ENCODE results near the gene CYFIP1.

CYFIP1 gene

DNA sequence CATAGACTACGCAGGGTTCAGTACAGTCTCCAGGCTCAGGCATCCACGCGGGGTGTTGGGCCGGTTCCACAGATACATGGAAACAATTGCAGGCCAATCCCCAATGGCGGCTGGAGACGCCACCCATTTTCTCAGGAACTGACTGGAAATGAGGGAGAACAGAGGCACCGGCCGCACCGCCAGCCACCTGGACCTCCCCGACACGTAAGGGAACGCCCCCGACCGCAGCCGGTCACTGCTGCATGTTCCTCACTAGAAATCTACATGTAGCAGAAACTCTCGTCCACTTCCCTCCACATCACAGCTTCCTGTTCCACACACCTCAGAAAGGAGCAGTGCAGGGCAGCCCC, 29.2 kb downstream of the CYFIP1 start:
- in situ Hi-C loops (cut with HindIII; ENCODE audit: low sequenced_read_pairs), result no loop called here

DNA sequence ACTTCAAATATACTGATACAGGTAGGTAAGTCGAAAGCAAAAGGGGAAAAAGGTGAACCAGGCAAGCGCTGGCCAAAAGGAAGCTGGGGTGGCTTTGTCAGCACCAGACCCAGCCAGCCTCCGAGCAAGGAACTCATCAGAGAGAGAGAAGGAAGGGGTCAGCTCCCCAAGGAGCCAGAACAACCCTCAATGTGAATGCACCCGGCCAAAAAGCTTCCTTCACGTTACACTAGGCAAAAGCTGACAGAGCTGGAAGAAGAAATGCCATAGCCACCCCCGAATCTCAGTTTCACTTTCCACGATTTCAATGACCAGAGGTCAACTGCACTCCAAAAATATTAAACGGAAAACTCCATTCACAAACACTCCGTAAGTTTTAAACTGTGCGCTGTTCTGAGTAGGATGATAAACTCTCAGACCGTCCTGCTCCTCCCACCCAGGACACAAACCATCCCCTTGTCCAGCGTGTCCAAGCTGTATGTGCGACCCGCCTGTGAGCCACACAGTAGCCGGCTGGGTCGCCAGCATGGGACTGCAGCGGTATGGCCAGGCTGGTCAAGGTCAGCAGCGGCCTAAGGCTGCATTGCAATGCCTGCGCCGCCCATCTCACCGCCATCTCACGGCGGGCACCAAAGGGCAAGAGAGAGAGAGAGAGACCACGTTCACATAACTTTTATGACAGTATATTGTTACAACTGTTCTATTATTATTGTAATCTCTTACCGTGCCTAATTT, 29.7 kb downstream of the CYFIP1 start:
- in situ Hi-C loops (cut with HindIII; ENCODE audit: low sequenced_read_pairs), result no loop called here

DNA sequence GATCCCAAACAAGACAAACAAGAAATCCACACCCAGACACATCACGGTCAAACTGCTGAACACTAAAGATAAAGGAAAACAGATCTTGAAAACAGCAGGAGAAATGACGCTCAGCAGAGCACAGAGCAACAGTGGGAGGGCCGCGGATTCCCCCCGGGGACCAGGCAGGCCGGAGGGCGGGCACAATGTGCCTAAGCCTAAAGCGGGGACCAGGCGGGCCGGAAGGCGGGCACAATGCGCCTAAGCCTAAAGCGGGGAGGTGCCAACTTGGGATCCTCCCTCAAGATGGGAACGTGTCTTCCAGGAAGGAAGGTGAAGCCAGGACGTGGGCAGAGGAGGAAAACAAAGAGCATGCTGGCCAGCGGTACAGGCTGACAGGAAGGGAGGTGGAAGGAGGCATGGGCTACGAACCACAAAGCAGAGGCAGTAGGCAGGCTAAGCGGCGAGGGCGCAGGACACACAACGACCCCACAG, 31.1 kb downstream of the CYFIP1 start:
- in situ Hi-C loops (cut with HindIII; ENCODE audit: low sequenced_read_pairs), result no loop called here

DNA sequence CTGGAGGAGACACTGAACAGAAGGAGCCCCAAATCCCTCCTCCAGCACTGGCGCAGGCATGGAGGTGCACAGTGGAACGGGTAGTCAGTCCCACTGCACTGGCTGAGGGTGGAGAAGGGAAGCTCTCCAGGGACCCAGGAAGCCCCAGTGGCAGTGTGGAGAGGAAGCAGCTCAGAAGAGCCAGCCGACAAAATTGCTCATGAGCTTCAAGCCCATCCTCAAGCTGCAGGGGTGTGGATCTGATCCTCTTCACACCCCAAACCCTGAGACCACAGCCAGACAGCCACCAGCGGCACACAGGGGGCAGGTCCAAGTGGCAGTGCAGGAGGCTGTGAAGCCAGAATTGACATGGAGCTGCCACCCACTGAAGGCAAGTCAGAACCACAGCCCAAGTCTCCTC, 32.1 kb downstream of the CYFIP1 start:
- in situ Hi-C loops (cut with HindIII; ENCODE audit: low sequenced_read_pairs), result no loop called here

DNA sequence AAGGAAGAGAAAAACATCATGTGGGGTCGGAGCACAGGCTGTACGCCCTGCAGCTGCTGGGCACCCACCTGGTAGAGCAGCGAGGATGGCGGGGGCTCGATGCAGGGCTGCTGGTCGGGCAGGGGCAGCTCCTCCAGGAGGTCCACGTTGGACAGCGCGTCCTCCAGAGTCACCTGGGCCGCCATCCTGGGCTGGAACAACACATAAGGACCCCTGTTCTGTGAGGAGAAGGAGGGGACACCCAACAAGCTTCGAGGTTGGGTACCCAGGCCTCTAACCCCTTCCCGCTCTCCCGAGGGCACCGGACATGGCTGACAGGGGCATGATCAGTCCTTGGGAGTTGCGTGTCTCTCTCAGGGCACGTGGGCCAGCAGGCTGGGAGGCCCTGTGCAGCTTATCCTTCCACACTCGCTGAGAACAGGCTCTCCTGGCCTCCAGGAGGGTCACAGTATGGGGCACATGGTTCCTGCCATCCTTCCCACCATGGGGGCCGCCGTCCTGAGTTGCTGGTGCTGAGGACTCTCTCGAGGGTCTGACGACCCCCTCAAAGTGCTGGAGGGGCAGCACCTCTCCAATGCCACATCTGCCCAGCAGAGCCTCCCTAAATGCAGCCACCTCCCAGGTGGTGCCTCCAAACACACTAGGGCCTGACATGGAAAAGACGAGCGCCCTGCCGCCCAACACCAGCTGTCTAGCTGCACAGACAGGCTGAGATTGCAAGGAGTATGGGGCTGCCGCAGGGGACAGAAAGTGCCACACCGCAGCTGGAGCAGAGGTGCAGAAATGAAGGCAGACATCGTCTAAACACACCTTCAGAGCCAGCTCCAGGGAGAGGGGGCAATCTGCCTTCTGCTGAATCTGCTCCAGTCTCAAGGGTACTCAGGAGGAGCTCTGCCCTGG, 32.8 kb downstream of the CYFIP1 start:
- in situ Hi-C loops (cut with HindIII; ENCODE audit: low sequenced_read_pairs), result no loop called here

DNA sequence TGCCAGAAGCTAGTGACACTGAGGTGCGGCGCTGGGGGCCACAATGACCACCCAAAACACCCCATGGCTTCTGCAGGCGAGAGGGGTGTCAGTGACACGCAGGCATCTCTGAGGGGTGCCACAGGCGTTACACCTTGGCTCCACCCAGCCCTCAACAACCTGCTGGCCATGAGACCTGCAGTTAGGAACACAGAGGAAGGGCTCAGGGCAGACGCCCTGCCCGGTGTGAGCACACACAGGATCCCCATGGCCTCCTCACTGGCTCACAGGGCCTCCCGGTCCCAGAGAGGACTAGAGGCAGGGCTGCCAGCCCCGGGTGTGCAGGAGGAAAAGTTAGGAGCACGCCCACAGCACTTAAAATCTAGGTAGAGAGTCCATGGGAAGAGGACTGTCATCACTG, 35.1 kb downstream of the CYFIP1 start:
- in situ Hi-C loops (cut with HindIII; ENCODE audit: low sequenced_read_pairs), result no loop called here

DNA sequence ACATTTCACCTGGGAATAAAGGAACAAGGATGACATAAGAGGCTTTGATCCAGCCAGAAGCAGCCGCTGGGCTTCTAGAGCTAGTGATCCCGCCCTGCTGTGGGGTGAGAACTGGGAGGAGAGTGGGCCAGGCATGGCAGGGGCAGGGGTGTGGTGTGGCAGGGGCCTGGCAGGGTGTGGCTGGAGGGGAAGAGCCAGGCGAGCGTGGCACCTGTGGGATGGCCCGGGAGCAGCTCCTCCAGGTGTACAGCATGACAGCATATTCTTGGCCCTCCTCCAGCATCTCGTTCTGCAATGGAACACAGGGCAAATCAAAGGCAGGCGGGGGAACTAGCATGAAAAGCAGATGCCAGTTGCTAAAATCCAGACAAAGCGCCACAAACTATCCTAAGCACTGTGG, 35.5 kb downstream of the CYFIP1 start:
- in situ Hi-C loops (cut with HindIII; ENCODE audit: low sequenced_read_pairs), result no loop called here

DNA sequence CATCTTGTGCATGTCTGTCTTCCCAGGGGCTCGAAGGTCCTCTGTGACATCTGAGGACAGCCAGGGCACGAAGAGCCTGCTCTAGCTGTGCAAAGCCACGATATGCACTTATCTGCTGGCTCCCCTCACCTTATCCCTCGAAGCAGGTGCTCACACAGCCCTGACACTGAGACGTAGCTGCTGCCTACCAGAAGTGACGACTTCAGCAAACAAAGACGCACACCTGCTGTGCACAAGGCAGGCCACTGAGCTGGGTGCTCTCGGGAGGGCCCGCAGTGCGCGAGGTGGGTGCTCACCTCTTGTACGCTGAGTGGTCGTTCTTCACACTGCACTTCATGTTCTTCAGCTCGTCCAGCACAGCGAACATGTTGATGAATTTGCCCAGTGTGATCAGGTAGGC, 37.3 kb downstream of the CYFIP1 start:
- in situ Hi-C loops (cut with HindIII; ENCODE audit: low sequenced_read_pairs), result no loop called here

DNA sequence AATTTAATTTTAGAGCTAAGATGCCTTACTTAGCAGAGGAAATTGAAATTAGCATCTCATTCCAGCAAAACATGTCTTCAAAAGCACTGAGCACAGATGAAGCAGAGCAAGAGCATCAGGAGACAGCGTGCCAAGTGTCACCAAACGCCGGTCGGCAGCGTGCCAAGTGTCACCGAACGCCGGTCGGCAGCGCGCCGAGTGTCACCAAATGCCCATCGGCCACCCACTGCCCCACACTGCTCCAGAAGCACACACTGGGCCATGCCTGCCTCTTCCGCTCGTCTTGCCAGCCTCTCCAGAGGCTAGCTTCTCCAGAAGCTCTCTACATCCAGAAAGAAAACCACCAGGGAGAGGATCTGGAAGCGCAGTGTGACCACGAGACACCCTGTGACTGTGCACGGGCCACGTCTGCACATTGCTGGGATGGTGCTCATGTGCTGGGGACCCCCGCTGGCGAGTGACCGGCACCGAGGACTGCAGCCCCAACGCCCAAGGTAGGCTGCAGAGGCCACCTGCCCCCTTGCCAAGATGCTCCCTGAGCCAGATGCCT, 37.8 kb downstream of the CYFIP1 start:
- in situ Hi-C loops (cut with HindIII; ENCODE audit: low sequenced_read_pairs), result no loop called here

DNA sequence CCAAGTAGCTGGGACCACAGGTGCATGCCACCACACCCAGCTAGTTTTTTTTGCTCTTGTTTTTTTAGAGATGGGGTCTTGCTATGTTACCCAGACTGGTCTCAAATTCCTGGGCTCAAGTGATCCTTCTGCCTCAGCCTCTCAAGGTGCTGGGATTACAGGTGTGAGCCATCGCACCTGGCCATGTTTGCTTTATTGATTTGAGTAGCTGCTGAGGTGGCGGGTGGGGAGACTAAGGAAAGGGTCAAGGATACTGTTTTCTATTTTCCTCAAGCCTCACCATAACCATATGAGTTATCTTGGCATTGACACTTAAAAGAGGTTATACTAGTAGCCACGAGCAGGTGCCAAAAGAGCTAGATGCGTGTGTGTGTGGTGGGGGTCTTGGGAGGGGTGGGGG, 39.0 kb downstream of the CYFIP1 start:
- in situ Hi-C loops (cut with HindIII; ENCODE audit: low sequenced_read_pairs), result no loop called here

DNA sequence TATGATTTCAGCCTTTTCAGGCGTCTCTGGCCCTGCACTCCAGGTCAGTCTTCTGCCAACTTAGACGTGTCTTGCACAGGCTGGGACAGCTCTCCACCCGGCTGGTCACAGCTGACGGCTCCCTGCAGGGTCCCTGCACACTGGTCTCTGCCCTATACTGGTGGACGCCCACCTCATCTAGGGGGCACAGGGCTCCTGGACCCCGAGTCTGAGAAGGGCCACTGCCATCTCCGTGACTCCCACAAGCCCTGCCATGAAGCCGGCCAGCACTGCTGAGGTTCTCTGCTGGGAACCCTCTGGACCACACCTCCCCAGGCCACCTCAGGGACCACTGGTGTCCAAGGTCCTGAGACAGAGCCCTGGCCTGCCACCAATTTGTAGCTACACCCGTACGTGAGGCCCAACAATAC, 40.5 kb downstream of the CYFIP1 start:
- in situ Hi-C loops (cut with HindIII; ENCODE audit: low sequenced_read_pairs), result no loop called here

DNA sequence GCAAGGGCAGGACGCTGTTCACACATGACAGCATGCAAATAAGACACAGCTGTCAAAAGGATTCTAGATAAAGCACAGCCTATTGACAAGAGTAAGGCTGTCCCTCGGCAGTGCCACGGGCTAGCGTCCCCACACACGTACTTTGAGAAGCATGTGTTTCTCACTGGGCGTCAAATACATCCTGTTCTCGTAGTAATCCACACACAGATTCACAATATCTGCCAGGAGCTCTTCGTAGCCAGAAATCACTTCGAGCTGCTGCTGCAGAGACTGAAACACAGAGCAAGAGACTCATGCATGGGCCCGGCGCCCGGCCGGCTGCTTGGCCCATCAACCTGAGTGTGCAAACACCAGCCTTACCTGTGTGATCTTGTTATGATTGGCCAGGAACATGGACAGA, 41.1 kb downstream of the CYFIP1 start:
- in situ Hi-C loops (cut with HindIII; ENCODE audit: low sequenced_read_pairs), result no loop called here

DNA sequence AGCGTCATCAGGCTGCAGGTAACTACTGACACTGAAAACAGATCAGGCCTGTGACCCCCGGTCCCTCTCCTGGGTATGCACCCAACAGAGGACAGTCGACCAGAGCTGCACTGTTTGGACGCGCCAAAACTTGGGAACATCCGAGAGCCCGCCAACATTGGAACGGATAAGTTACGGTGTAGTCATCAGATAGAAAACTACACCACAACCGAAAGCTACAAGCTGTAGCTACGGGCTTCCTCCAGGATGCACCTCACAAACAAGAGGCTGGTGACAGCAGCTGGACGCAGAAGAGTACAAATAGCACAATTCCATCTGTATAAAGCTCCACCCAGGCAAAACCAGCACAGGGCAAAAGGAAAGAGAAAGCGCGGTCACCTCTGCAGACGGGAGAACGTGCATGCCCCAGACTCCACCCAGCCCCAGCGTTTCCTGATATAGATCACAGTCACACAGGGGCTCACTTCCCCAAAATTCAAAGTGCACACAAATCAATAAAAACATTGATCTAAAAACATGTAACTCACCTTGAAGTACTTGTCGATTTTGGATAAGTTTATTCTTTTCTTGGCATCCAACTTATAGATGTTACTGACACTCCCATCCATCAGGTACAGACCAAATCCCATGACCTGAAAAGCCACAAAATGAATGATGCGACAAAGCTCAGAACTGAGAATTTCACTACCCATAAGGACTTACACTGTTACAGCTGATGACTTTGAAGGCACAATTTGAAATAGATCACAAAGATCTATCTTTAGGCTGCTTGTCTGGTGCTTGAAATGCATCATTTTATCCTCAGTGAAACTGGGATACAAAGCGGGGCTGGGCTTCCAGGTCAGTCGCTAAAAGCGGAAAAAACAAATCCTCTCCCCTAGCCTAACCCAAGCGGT, 43.3 kb downstream of the CYFIP1 start:
- in situ Hi-C loops (cut with HindIII; ENCODE audit: low sequenced_read_pairs), result no loop called here

DNA sequence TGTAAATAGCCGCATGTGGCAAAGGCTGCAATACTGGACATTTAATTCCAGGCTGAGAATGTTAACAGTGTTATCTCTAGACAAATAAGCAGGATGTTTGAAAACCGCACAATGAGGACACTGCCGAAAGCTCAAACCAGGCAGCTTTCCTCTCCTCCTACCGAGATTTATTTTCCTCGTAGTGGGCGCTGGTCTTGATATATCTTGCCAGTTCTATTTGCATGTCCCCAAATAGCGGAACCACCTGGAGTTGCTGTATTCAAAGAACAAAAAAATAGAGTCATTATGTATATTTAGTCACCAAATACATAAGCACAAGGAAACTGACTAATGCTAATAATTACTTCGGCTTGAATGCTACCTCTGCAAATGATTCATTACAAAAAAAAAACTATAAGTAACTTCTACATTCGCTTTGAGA, 46.5 kb downstream of the CYFIP1 start:
- in situ Hi-C loops (cut with HindIII; ENCODE audit: low sequenced_read_pairs), result no loop called here

DNA sequence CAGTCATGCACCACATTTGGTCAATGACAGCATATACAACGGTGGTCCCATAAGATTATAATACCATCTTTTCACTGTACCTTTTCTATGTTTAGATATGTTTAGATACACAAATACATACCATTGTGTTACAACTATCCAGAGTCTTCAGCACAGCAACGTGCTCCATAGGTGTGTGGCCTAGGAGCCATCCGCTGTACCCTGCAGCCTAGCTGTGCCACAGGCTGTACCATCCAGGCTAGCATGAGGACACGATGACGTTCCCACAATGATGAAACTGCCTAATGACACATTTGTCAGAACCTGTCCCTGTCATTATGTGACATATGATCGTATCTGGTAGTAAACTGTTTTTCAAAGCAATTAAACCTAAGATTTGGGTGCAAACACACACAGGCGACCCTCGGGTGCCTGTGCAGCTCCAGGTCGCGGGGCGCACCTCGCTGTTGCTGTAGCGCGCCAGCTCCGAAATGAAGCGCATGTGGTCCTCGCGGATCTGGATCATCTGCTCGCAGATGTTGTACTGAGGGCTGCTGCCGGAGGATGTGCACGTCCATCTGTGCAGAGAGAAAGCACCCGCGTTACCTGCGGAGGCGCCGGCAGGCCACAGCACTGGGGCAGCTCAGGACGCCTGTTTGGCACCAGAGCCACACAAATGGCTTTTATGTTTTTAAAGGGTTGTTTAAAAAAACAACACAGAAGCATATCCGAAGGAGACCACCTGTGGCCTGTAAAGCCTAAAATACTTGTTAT, 48.2 kb downstream of the CYFIP1 start:
- in situ Hi-C loops (cut with HindIII; ENCODE audit: low sequenced_read_pairs), result no loop called here

DNA sequence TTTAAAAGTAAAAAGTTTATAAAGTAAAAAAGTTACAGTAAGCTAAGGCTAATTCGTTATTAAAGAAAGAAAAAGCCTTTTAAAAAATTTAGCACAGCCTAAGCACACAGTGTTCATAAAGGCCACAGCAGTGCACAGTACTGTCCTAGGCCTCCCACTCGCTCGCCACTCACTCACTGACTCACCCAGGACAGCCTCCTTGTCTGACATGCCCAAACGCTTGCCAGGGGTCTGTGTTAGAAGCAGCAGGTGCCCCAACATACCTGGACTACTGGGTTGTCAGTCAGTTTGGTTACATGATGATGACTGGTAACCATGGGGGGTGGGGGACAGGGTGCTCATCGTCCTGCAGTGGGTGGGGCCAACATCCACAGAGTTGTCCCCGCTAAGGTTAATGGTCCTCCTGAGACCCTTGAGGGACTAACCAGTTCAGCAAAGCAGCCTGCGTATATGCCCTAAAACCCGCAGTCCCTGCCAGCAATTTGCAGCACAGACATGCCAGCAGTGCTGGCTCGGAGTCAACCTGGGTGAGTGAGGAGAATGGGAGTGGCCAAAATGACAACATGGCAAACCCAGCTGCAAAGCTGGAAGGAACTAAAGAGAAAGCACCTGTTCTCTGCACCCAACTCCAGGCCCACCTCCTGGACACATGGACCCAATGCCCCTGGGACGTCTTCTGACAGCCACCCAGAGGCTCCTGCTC, 49.2 kb downstream of the CYFIP1 start:
- in situ Hi-C loops (cut with HindIII; ENCODE audit: low sequenced_read_pairs), result no loop called here

DNA sequence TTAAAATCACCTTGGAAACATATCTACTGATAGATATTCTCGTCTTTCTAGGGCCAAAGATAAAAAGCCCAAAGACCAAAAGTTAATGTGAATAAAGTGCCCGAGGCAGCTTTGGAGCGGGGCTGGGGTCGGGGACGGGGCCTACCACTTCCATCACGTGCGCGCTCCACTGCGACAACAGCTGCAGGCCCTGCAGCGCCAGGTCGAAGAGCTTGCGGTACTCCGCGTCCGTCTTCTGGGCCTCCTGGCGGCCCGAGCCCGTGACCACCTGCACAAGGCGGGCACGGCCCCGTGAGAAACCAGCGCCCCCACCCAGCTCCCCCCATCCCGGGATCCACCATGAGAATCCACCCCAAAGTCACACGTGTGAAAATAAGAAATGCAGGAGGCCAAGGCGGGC, 52.4 kb downstream of the CYFIP1 start:
- in situ Hi-C loops (cut with HindIII; ENCODE audit: low sequenced_read_pairs), result no loop called here

DNA sequence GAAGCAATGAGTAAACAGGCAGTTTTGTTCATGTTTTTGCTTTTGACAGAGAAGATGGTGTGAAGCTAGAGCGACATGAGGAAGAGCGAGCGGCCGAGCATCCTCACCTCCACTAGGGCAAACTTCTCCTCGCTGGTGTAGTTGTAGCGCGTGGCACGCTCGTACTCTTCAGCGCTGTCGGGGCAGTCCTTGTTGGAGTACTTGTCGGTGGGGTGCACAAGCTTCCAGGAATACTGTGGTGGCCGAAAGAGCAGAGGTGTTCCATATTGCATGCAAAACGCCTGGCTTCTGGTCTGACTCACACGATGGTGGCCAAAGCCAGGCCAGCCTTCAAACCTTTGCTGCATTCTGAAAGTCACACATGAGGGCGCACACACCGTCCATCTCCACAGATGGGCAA, 54.3 kb downstream of the CYFIP1 start:
- in situ Hi-C loops (cut with HindIII; ENCODE audit: low sequenced_read_pairs), result no loop called here

DNA sequence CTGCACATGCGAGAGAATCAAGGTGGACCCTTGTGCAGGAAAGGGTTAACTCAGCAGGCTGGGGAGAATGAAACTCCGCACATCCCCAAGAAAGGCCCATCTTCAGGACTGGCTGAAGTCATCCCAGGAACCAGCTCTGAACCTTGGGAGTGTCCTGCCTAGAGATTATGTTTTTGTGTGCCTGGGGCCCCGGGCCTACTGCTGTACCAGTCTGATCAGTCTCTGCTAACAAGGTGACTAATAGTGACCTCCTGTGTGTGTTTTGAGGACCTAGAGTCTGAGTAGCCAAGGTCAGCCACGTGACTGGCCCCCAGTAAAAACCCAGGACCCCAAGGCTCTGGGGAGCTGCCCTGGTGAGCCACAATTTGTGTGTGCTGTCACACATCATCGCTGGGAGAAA, 58.2 kb downstream of the CYFIP1 start:
- in situ Hi-C loops (cut with HindIII; ENCODE audit: low sequenced_read_pairs), result no loop called here

DNA sequence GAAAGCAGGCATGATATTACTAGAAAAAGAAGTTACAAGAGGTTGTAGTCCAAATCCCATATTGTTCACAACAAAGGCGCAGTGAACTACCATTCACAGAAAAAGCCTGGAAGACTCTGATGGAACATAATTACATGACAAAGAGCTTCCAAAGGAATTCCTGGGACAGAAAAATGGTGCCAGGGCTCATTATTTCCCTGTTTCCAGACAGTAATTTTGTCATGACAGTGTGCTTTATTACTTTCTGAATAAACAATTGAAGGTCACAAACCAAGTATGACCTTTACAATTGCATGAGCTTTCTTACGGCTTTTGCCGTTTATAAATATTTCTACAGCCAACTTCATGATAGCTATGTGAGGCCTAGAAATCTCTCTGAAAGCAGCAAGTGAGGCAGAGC, 61.0 kb downstream of the CYFIP1 start:
- in situ Hi-C loops (cut with HindIII; ENCODE audit: low sequenced_read_pairs), result no loop called here
